SK-N-SH (cell line): Measurements from ENCODE around the gene CHAC1. TPM values are rescaled to one million over a fixed set of nuclear protein-coding genes. Genes with fewer than 3 reads are reported as not detected.

Experiments
- CTCF ChIA-PET: fragments of 300-600, 350-600 bp; formaldehyde crosslinking; extraction: SDS; loops from one replicate; lab custom pipeline; 2021; lab: Yijun Ruan, JAX
- POLR2A ChIA-PET: fragments of 350-600 bp; sonication (Branson Sonifier 250); formaldehyde crosslinking; extraction: SDS; loops from one replicate; lab custom pipeline; 2020; ENCODE audit warnings: antibody characterized with exemption, inconsistent platforms; lab: Yijun Ruan, JAX
- DNase-seq: peaks from one replicate; pipeline ENCODE4 v3.0.0; 2012
- H2AFZ ChIP-seq: fragments of 200-600 bp; sonication (generic); 2 replicates; pipeline ENCODE4 v1.8.1; 2016; ENCODE audit warnings: antibody characterized with exemption, mild to moderate bottlenecking, low read depth
- H3F3A ChIP-seq: fragments of 200-600 bp; sonication (generic); replicated peaks from 2 replicates; pipeline ENCODE3; 2016; ENCODE audit warnings: antibody characterized with exemption, mild to moderate bottlenecking; ENCODE audit not compliant: insufficient read depth
- H3K27ac ChIP-seq, 2 experiments: fragments of 200-500 bp in 1 of 2; fragments of 200-600 bp in 1 of 2; sonication (Bioruptor generic) in 1 of 2; sonication (generic), shearing (Covaris generic) in 1 of 2; 2 replicates each; pipeline versions ENCODE4 v1.5.1 to v1.6.1; 2014 to 2016; ENCODE audit warnings: low read depth in 2 of 2, inconsistent platforms in 1 of 2, low read length in 1 of 2, mild to moderate bottlenecking in 1 of 2, mixed read lengths in 1 of 2
- H3K27me3 ChIP-seq: fragments of 200-600 bp; sonication (generic), shearing (Covaris generic); 2 replicates; pipeline ENCODE4 v1.6.1; 2016; ENCODE audit warnings: mixed run types; ENCODE audit not compliant: insufficient read depth
- H3K36me3 ChIP-seq, 2 experiments: fragments of 200-500 bp in 1 of 2; fragments of 200-600 bp in 1 of 2; sonication (Bioruptor generic) in 1 of 2; sonication (generic) in 1 of 2; replicated peaks in 1 of 2; 2 replicates each; pipeline versions ENCODE3 to v1.5.1; 2014 to 2016; ENCODE audit warnings: low read length in 1 of 2, mild to moderate bottlenecking in 1 of 2; ENCODE audit not compliant: insufficient read depth in 2 of 2, control insufficient read depth in 1 of 2
- H3K4me1 ChIP-seq, 2 experiments: fragments of 200-500 bp in 1 of 2; fragments of 200-600 bp in 1 of 2; sonication (Bioruptor generic) in 1 of 2; sonication (generic), shearing (Covaris generic) in 1 of 2; 2 replicates each; pipeline versions ENCODE4 v1.5.1 to v1.6.1; 2014 to 2016; ENCODE audit warnings: low read depth in 1 of 2, low read length in 1 of 2, mixed run types in 1 of 2; ENCODE audit not compliant: insufficient read depth in 2 of 2, control insufficient read depth in 1 of 2
- H3K4me2 ChIP-seq: fragments of 200-600 bp; sonication (generic), shearing (Covaris generic); 2 replicates; pipeline ENCODE4 v1.6.1; 2017; ENCODE audit warnings: mixed run types
- H3K4me3 ChIP-seq, 2 experiments: fragments of 200-500 bp in 1 of 2; fragments of 200-600 bp in 1 of 2; sonication (Bioruptor generic) in 1 of 2; sonication (generic), shearing (Covaris generic) in 1 of 2; 2 replicates each; pipeline versions ENCODE4 v1.5.1 to v1.8.1; 2014 to 2016; ENCODE audit warnings: low read depth in 2 of 2, inconsistent platforms in 1 of 2, low read length in 1 of 2, mild to moderate bottlenecking in 1 of 2, mixed read lengths in 1 of 2, moderate library complexity in 1 of 2
- H3K79me2 ChIP-seq: fragments of 200-600 bp; sonication (generic); 2 replicates; pipeline ENCODE4 v1.8.1; 2017; ENCODE audit warnings: mild to moderate bottlenecking; ENCODE audit not compliant: insufficient read depth
- H3K9ac ChIP-seq: fragments of 200-600 bp; sonication (generic); 2 replicates; pipeline ENCODE4 v1.6.1; 2017; ENCODE audit warnings: mixed run types
- H3K9me2 ChIP-seq: fragments of 200-600 bp; sonication (generic); 2 replicates; pipeline ENCODE4 v1.6.1; 2017; ENCODE audit warnings: mixed run types
- H3K9me3 ChIP-seq: fragments of 200-600 bp; sonication (generic); 2 replicates; pipeline ENCODE4 v1.6.1; 2017; ENCODE audit warnings: mixed run types, mild to moderate bottlenecking, moderate library complexity
- H4K20me1 ChIP-seq: fragments of 200-600 bp; sonication (generic); 2 replicates; pipeline ENCODE4 v1.6.1; 2017; ENCODE audit warnings: mild to moderate bottlenecking, mixed run types; ENCODE audit not compliant: insufficient read depth
- CHD2 ChIP-seq: fragments of 150-350 bp; IDR thresholded peaks from 2 replicates; pipeline ENCODE4 v1.6.1; 2018; ENCODE audit warnings: low read length; ENCODE audit not compliant: partially characterized antibody
- ELF1 ChIP-seq: IDR thresholded peaks from 2 replicates; pipeline ENCODE4 v1.4.0; 2012
- EP300 ChIP-seq, 2 experiments: IDR thresholded peaks; 2 replicates each; pipeline versions ENCODE4 v1.4.0 to v1.6.1; 2012; ENCODE audit warnings: borderline replicate concordance in 1 of 2, low read depth in 1 of 2, low read length in 1 of 2
- EZH2phosphoT487 ChIP-seq: fragments of 200-600 bp; sonication (generic); IDR thresholded peaks from 2 replicates; pipeline ENCODE4 v1.6.1; 2017; ENCODE audit warnings: low read depth, mixed run types, mild to moderate bottlenecking, antibody characterized with exemption, moderate library complexity, borderline replicate concordance
- FOSL2 ChIP-seq: IDR thresholded peaks from 2 replicates; pipeline ENCODE4 v1.4.0; 2012; ENCODE audit warnings: low read depth, mild to moderate bottlenecking, moderate library complexity, borderline replicate concordance
- GATA2 ChIP-seq: sonication (generic); formaldehyde crosslinking; IDR thresholded peaks from 2 replicates; pipeline ENCODE4 v1.5.0; 2020; ENCODE audit warnings: mild to moderate bottlenecking, missing genetic modification reagents
- MEF2A ChIP-seq: IDR thresholded peaks from 2 replicates; pipeline ENCODE4 v1.4.0; 2012; ENCODE audit warnings: low read depth, borderline replicate concordance
- MXI1 ChIP-seq: IDR thresholded peaks from 2 replicates; pipeline ENCODE4 v1.6.1; 2012; ENCODE audit warnings: mild to moderate bottlenecking, low read depth, low read length, improper control_type of control experiment
- POLR2AphosphoS5 ChIP-seq: IDR thresholded peaks from 2 replicates; pipeline ENCODE4 v1.6.1; 2012; ENCODE audit warnings: low read depth, low read length
- RAD21 ChIP-seq: IDR thresholded peaks from 2 replicates; pipeline ENCODE4 v1.6.1; 2012; ENCODE audit warnings: mild to moderate bottlenecking, low read length
- RFX5 ChIP-seq: IDR thresholded peaks from 2 replicates; pipeline ENCODE4 v1.6.1; 2012; ENCODE audit warnings: mild to moderate bottlenecking, improper control_type of control experiment, low read length
- SIN3A ChIP-seq: IDR thresholded peaks from 2 replicates; pipeline ENCODE4 v1.6.1; 2012; ENCODE audit warnings: low read depth, mild to moderate bottlenecking, low read length, moderate library complexity, borderline replicate concordance
- SMC3 ChIP-seq: IDR thresholded peaks from 2 replicates; pipeline ENCODE4 v1.6.1; 2012; ENCODE audit warnings: low read depth, low read length, improper control_type of control experiment
- TAF1 ChIP-seq: IDR thresholded peaks from 2 replicates; pipeline ENCODE4 v1.6.1; 2012; ENCODE audit warnings: low read depth, mild to moderate bottlenecking, low read length, moderate library complexity, borderline replicate concordance
- TCF12 ChIP-seq: IDR thresholded peaks from 2 replicates; pipeline ENCODE4 v1.4.0; 2012
- TEAD4 ChIP-seq: IDR thresholded peaks from 2 replicates; pipeline ENCODE4 v1.4.0; 2012; ENCODE audit warnings: mild to moderate bottlenecking, borderline replicate concordance; ENCODE audit not compliant: insufficient read depth
- WGBS: methylation state at CpG from one replicate; pipeline ENCODE4 v1.1.6; 2017; ENCODE audit warnings: low lambda C conversion rate; 5-methylcytosine and 5-hydroxymethylcytosine counted together
- polyA plus RNA-seq, 3 experiments: library from polyadenylated mRNA; depleted of rRNA; stranded (reverse); fragments of >200 nt; gene quantifications; 2 replicates each; pipeline ENCODE4 v1.2.3, GENCODE V29; 2012
- TF ChIP-seq, protein P1 (sequence below): IDR thresholded peaks from 2 replicates; pipeline ENCODE4 v1.4.0; 2012; ENCODE audit warnings: low read depth, borderline replicate concordance
- TF ChIP-seq, protein P2 (sequence below): IDR thresholded peaks from 2 replicates; pipeline ENCODE4 v1.4.0; 2012; ENCODE audit warnings: low read depth
- TF ChIP-seq, protein P3 (sequence below): fragments of 200-600 bp; sonication (generic); IDR thresholded peaks from 2 replicates; pipeline ENCODE4 v1.6.1; 2017; ENCODE audit warnings: antibody characterized with exemption, mild to moderate bottlenecking, moderate library complexity
- TF ChIP-seq, protein P4 (sequence below): fragments of 150-350 bp; IDR thresholded peaks from 2 replicates; pipeline ENCODE4 v1.6.1; 2017; ENCODE audit warnings: antibody characterized with exemption, low read length, low read depth, borderline replicate concordance
- TF ChIP-seq, protein P5 (sequence below): IDR thresholded peaks from 2 replicates; pipeline ENCODE4; 2012

Gene CHAC1
- polyA plus RNA-seq, 1 of the 3 experiments (the other 2 are of a cell fraction), result 9.3 TPM

DNA sequence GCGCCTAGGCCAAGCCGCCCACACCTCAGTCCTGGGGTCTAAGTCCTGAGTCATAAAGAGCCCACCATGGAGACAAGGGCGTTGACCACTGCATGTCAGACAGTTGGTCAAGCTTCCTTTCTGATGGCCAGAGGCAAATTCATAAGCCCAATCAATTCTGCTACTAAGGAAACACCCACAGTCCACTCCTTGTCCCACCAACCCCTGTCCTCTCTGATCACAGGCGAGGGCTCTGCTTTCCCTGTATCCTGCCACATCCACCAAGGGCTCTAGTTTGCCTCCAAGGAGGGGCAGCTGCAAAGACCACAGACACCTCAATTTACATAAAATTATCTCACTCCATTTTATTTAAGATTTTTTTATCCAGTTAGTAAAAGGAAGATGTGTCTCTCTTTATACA lies 25.3 kb downstream of the CHAC1 start (continued):
- TF ChIP-seq, protein P1, sequence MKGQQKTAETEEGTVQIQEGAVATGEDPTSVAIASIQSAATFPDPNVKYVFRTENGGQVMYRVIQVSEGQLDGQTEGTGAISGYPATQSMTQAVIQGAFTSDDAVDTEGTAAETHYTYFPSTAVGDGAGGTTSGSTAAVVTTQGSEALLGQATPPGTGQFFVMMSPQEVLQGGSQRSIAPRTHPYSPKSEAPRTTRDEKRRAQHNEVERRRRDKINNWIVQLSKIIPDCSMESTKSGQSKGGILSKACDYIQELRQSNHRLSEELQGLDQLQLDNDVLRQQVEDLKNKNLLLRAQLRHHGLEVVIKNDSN, result no peak
- TF ChIP-seq, protein P2, sequence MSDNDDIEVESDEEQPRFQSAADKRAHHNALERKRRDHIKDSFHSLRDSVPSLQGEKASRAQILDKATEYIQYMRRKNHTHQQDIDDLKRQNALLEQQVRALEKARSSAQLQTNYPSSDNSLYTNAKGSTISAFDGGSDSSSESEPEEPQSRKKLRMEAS, result no peak
- TF ChIP-seq EP300 (IDR thresholded peaks at IDR 0.05; ENCODE audit: borderline replicate concordance in 1 of 2, low read depth in 1 of 2, low read length in 1 of 2) (no peak), SIN3A (no peak), FOSL2 (no peak), POLR2AphosphoS5 (no peak)

DNA sequence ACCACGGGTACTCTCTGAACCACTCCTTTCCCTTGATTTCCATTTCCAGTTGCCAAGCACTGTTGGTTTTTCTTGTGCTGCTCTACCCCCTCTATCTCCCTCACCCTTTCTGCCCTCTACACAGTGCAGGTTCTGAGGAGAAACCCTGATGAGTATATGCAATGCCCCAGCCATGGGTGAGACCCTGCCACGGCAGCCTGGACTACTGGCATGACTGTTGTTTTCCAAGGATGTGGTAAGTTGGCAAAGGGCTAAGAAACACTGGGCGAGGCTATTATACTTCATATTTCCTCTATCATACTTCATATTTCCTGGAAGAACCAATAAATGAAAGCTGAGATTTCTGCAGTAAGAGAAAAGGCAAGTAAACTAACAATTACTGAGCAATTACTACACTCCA lies 27.9 kb downstream of the CHAC1 start:
- POLR2A ChIA-PET, result no interaction called here
- TF ChIP-seq CHD2 (no peak), MEF2A (no peak), TEAD4 (no peak), FOSL2 (no peak), TAF1 (no peak), EZH2phosphoT487 (no peak), RAD21 (no peak), MXI1 (no peak), POLR2AphosphoS5 (no peak), ELF1 (no peak), SIN3A (no peak), GATA2 (no peak), TCF12 (no peak), SMC3 (no peak), RFX5 (no peak)
- TF ChIP-seq, protein P3, sequence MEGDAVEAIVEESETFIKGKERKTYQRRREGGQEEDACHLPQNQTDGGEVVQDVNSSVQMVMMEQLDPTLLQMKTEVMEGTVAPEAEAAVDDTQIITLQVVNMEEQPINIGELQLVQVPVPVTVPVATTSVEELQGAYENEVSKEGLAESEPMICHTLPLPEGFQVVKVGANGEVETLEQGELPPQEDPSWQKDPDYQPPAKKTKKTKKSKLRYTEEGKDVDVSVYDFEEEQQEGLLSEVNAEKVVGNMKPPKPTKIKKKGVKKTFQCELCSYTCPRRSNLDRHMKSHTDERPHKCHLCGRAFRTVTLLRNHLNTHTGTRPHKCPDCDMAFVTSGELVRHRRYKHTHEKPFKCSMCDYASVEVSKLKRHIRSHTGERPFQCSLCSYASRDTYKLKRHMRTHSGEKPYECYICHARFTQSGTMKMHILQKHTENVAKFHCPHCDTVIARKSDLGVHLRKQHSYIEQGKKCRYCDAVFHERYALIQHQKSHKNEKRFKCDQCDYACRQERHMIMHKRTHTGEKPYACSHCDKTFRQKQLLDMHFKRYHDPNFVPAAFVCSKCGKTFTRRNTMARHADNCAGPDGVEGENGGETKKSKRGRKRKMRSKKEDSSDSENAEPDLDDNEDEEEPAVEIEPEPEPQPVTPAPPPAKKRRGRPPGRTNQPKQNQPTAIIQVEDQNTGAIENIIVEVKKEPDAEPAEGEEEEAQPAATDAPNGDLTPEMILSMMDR, result no peak
- TF ChIP-seq, protein P4, sequence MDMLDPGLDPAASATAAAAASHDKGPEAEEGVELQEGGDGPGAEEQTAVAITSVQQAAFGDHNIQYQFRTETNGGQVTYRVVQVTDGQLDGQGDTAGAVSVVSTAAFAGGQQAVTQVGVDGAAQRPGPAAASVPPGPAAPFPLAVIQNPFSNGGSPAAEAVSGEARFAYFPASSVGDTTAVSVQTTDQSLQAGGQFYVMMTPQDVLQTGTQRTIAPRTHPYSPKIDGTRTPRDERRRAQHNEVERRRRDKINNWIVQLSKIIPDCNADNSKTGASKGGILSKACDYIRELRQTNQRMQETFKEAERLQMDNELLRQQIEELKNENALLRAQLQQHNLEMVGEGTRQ, result no peak
- TF ChIP-seq, protein P5, sequence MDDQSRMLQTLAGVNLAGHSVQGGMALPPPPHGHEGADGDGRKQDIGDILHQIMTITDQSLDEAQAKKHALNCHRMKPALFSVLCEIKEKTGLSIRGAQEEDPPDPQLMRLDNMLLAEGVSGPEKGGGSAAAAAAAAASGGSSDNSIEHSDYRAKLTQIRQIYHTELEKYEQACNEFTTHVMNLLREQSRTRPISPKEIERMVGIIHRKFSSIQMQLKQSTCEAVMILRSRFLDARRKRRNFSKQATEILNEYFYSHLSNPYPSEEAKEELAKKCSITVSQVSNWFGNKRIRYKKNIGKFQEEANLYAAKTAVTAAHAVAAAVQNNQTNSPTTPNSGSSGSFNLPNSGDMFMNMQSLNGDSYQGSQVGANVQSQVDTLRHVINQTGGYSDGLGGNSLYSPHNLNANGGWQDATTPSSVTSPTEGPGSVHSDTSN, result no peak
- TF ChIP-seq, protein P1, result no peak
- TF ChIP-seq, all 33 proteins: peak for 0
- CTCF ChIA-PET, result interaction anchor here (0.7 to 1.3 kb wide), 4 partner anchors 39 to 77 kb away, joined by 3 to 4 read pairs (median 3); no protein-coding TSS in a partner anchor
- H3K4me2 ChIP-seq, result no peak overlapping the region
- H3K27me3 ChIP-seq, result no peaks in the 10 kb centered on the region
- no peak overlapping the region; a peak in 1 of 4 replicates for H3K27ac ChIP-seq
- no peaks in the 10 kb centered on the region for H3K79me2 ChIP-seq
- 97% methylated on average over 3 of the region's 3 CpGs for WGBS
- H3K9me3 ChIP-seq, result no peaks in the 10 kb centered on the region
- no peak overlapping the region for H3K4me3 ChIP-seq
- H3K4me1 ChIP-seq, result peaks cover 0 to 38% of the 10 kb centered on the region in 2 experiments; a peak in 2 of 4 replicates
- no peak overlapping the region for H2AFZ ChIP-seq
- H3K9ac ChIP-seq, result no peak overlapping the region
- peaks cover 44% of the 10 kb centered on the region for H3F3A ChIP-seq
- H4K20me1 ChIP-seq, result no peaks in the 10 kb centered on the region
- no peaks in the 10 kb centered on the region for H3K9me2 ChIP-seq
- peaks cover 60 to 84% of the 10 kb centered on the region in 2 experiments for H3K36me3 ChIP-seq
- no peak for DNase-seq
